SK-N-SH treated with all-trans-retinoic acid at 6 μM for 48 hours (cell line): ENCODE measurements around the gene PARD3B.

Source experiments
- ESRRG ChIP-seq: fragments of 250-450 bp; sonication (Bioruptor Pico); IDR thresholded peaks from 2 replicates; pipeline ENCODE4 v1.6.1; 2021; ENCODE audit warnings: mild to moderate bottlenecking
- OSR1 ChIP-seq: fragments of 250-450 bp; sonication (Bioruptor Pico); IDR thresholded peaks from 2 replicates; pipeline ENCODE4 v1.8.0; 2022; ENCODE audit warnings: moderate library complexity, mild to moderate bottlenecking, inconsistent platforms
- ZFP3 ChIP-seq: fragments of 250-450 bp; sonication (Bioruptor Pico); IDR thresholded peaks from 2 replicates; pipeline ENCODE4 v1.5.0; 2020; ENCODE audit warnings: mild to moderate bottlenecking, moderate library complexity
- ZFP30 ChIP-seq: fragments of 450-650 bp; formaldehyde crosslinking; IDR thresholded peaks from 2 replicates; pipeline ENCODE4 v1.5.0; 2022; ENCODE audit warnings: mild to moderate bottlenecking, moderate library complexity

GRCh38 chr2:204917089-204917701, 371.9 kb downstream of the PARD3B start:
- TF ChIP-seq OSR1 (no peak), ZFP30 (no peak), ZFP3 (no peak), ESRRG (CRISPR knock-in tag) (no peak)
